Left ventricle myocardium inferior (tissue), 1 donor: Measurements from ENCODE around the gene DPYSL5. TPM values are rescaled to one million over a fixed set of nuclear protein-coding genes. Genes with fewer than 3 reads are reported as not detected.

Source experiments
- DNase-seq: peaks from one replicate; pipeline ENCODE4 v3.0.0-alpha.2; 2020
- H3K27ac ChIP-seq: fragments of 200-600 bp; replicated peaks from 2 replicates; pipeline ENCODE4 v1.8.0; 2021
- H3K27me3 ChIP-seq: fragments of 200-600 bp; 2 replicates; pipeline ENCODE4 v1.8.0; 2021; ENCODE audit warnings: low read depth
- H3K36me3 ChIP-seq: fragments of 200-600 bp; 2 replicates; pipeline ENCODE4 v1.8.0; 2021
- H3K4me1 ChIP-seq: fragments of 200-600 bp; 2 replicates; pipeline ENCODE4 v1.8.0; 2021
- H3K4me3 ChIP-seq: fragments of 200-600 bp; 2 replicates; pipeline ENCODE4 v1.8.0; 2021; ENCODE audit warnings: mild to moderate bottlenecking, moderate library complexity
- H3K9me3 ChIP-seq: fragments of 200-600 bp; replicated peaks from 2 replicates; pipeline ENCODE4 v1.8.0; 2021
- CTCF ChIP-seq: fragments of 200-600 bp; IDR thresholded peaks from 2 replicates; pipeline ENCODE4 v1.8.0; 2021; ENCODE audit warnings: antibody characterized with exemption, mild to moderate bottlenecking, borderline replicate concordance
- intact Hi-C: fragments of 100-400 bp; cut with micrococcal nuclease; formaldehyde crosslinking; loops from one replicate; pipeline ENCODE4 v1.11.0; 2022
- total RNA-seq: library from RNA; stranded (reverse); fragmentation: NEBNext Ultra II Directional; extraction: Animal tissue kit (Norgen Biotek cat#: 25700); gene quantifications from one replicate; pipeline ENCODE4 v1.2.1, GENCODE V29; 2021
- donor health status: DM: no; HTN: yes; CAD: no; lungs with severe emphysema.

DPYSL5 gene
- total RNA-seq, 1 donor from 2014 or later = not detected

GRCh38 chr2:26932974-26933373 lies 85.0 kb downstream of the DPYSL5 start:
- H3K27me3 ChIP-seq = peaks cover 49% of the 10 kb centered on the region
- DNase-seq = no peak
- no peaks in the 10 kb centered on the region for H3K36me3 ChIP-seq
- no peaks in the 10 kb centered on the region for H3K9me3 ChIP-seq
- no peak overlapping the region for H3K27ac ChIP-seq
- intact Hi-C loops = no loop called here
- H3K4me1 ChIP-seq = no peaks in the 10 kb centered on the region
- no peak overlapping the region for H3K4me3 ChIP-seq
- no peak for TF ChIP-seq CTCF

GRCh38 chr2:26933431-26934334 lies 85.8 kb downstream of the DPYSL5 start:
- Histone ChIP-seq H3K4me1 (no peaks in the 10 kb centered on the region), H3K4me3 (no peak overlapping the region), H3K27me3 (peaks cover 42% of the 10 kb centered on the region), H3K9me3 (no peaks in the 10 kb centered on the region), H3K36me3 (no peaks in the 10 kb centered on the region), H3K27ac (no peak overlapping the region)
- no peak for TF ChIP-seq CTCF
- DNase-seq = no peak
- intact Hi-C loops = no loop called here

- H3K36me3 ChIP-seq = no peaks in the 10 kb centered on the region
- intact Hi-C loops = no loop called here
- H3K4me3 ChIP-seq = no peak overlapping the region
- H3K27ac ChIP-seq = no peak overlapping the region
- H3K27me3 ChIP-seq = peaks cover 36% of the 10 kb centered on the region
- no peak for DNase-seq
- H3K9me3 ChIP-seq = no peaks in the 10 kb centered on the region
- no peaks in the 10 kb centered on the region for H3K4me1 ChIP-seq
- no peak for TF ChIP-seq CTCF
These were observed 86.4 kb downstream of the DPYSL5 start for GRCh38 chr2:26934335-26934724.

- intact Hi-C loops = no loop called here
- H3K9me3 ChIP-seq = no peaks in the 10 kb centered on the region
- no peaks in the 10 kb centered on the region for H3K4me1 ChIP-seq
- TF ChIP-seq CTCF = no peak
- H3K4me3 ChIP-seq = no peak overlapping the region
- peaks cover 32% of the 10 kb centered on the region for H3K27me3 ChIP-seq
- H3K36me3 ChIP-seq = no peaks in the 10 kb centered on the region
- no peak overlapping the region for H3K27ac ChIP-seq
- no peak for DNase-seq
These were observed 87.1 kb downstream of the DPYSL5 start for GRCh38 chr2:26934985-26935384.

GRCh38 chr2:26936855-26937254 lies 88.9 kb downstream of the DPYSL5 start:
- intact Hi-C loops = no loop called here
- H3K27ac ChIP-seq = no peak overlapping the region
- no peak for TF ChIP-seq CTCF

More at GRCh38 chr2:26936855-26937254, 88.9 kb downstream of the DPYSL5 start:
- DNase-seq = no peak
- H3K9me3 ChIP-seq = no peaks in the 10 kb centered on the region
- H3K36me3 ChIP-seq = no peaks in the 10 kb centered on the region
- H3K4me3 ChIP-seq = no peak overlapping the region
- peaks cover 22% of the 10 kb centered on the region for H3K27me3 ChIP-seq
- no peaks in the 10 kb centered on the region for H3K4me1 ChIP-seq
